ENCODE measurements around the gene SLIT1.
A peak's percentile ranks its signal among the peaks of the same experiment; 100 is the strongest.

The SLIT1 gene

DNA sequence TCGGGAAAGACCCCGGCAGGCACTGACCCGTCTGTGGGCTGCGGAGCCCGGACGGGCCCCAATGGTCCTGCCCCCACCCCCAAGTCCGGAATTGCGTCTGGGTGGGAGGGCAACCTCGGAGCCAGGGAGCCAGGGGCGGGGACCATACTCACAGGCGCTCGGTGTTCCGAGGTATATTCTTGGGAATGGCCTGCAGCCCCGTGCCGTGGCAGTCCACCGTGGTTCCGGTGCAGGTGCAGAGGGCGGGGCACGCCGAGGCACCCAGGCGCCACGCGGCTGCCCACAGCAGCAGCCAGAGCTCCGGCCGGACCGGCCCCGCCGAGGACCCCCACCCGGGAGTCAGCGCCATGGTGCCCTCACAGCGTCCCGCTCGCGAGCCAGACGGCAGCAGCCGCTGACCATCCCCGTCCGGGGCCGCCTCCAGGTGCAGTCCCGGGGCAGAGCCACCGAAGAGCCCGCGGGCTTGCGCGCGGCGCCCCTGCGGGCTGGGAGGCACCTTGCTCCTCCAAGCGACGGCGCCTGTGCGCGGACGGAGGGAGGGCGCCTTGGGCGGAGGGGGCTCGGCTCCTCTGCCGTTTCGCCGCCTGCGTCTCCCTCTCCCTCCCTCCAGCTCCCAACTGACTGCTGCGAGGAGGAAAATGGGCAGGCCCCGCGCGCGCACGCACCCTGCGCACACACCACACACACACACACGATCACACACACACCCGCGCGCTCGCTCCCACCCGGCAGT is at the start of gene SLIT1:
Gene SLIT1 (minus strand): TSS at position 634 of the 733 bp plus-strand sequence. CDS start 285 bp downstream, at position 349.
- peak; percentile 55 for DNase-seq

DNA sequence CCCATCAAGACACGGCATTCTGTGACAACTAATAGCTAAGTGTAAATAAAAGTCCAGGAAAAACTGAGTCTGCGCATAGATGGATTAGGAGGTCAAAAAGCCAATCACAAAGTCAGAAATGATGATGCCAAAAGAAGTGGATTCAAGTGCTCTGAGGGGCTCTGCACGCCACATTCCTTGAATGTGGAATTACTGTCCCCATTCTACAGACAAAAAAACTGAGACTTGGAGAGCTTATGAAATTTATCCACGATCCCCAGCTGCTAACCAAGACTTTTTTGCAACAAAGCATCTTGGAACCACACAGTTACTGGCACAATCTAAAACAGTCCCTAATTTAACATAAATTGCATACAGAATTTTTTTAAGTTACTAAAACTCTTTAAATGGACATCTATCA is 49.6 kb upstream of the SLIT1 start:
- DNase-seq: no peak

DNA sequence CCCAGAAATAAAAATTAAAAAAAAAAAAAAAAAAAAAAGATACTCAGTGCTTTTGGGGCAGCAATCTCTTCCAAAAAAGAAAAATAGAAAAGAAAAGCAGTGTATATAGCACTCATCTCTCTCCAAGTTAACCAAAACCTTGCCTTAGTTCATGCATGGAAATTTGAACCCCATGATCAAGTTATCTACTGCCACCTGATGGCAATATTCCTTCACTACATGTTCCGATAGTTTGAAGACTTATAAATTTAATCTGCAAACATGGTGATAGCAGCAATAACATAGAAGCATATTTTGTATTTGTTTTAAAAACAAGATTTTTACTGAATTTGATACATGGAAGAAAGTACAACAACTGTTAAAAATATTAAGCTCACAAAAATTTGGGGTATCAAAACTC is 48.6 kb upstream of the SLIT1 start:
- DNase-seq: no peak

DNA sequence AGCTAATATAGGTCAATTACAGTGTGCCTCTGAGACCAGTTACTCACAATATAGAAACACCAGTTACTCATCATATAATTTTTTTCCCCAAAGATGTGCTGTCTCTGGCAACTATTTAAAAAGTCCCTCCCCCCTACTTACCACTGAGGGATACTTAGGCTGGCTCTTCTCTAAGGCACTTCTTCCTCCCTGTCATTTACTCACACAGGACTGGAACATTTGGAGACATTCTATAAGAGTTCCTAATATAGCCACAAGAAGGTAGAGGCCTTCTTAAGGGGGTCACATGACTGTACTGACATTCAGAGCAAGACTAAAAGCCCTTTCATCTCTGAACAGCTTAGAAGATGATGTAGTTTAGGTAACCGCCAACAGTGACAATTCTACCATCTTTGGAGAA is 44.4 kb upstream of the SLIT1 start:
- DNase-seq: no peak

DNA sequence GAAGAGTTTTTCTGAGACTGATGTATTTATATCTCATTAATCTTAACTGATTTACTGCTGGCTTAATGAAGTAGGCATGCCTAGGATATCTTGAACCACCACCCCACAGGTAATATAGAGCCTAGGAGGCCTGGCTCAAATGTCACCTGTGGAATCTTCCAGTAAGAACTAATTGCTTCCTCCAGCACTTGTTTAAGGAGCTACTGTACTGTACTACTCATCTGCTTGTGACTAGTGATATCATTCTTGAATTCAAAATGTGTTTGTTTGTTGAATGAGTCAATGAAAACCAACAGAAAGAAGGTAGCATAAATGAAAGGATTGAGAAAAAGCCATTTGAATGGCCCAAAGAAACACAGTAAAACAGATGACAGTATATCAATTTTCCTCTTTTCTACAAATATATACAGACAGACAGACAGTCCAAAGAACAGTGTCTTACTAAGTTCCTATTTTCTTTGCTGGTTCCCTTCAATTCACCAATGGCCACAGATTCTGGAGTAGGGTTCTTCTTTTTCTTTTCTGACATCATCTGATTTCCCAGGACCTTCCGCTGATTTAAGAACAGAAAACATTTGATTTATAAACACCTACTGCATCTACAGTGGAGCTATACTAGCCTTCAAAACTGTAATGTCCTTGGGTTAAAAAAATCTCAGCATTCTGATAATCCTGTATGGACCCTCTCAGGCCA is 43.7 kb upstream of the SLIT1 start:
- DNase-seq: no peak

DNA sequence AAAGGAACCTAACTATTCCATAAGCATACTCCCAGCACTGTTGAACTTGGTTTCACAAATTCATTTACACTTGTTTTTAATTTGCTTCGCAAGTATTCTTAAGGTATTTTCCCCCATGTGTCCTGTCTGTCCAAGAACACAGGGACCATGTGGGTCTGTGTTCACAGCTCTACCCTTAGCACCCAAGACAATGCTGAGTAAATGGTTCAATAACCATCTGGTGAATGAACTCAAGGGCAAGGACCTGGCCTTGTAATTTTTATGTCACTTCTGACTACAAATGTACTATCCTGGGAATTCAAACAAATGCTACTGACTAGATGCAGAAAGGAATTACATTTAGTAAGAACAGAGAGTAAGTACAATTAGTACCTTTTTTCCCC is 43.0 kb upstream of the SLIT1 start:
- no peak for DNase-seq

DNA sequence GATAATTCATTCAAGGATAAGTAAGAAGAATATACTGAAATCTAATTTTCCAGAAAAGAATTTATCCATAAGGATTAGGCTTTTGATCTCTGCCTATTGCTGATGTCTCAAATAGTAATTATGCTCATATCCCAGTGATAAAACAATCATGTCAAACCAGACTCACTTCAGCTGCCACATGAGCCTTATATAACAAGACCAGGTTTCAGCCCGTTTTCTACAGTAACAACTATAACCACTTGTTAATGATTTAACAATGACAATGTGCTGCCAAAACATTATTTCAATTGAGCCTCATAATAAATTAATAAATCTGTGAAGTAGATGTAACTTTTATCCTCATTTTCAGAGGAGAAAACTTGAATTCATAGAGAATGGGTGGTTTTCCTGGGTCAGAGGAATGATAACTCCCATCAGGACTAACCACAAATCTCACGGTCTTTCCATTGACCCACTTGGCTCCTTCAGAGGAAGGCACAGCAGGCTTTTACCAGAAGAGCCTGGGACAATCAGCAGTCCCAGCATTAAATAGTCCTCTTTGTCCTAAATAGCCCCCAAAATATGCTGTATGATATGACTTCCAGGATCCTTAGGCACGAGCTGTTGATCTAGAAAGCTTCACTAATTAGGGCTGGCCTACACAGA is 42.5 kb upstream of the SLIT1 start:
- no peak for DNase-seq

DNA sequence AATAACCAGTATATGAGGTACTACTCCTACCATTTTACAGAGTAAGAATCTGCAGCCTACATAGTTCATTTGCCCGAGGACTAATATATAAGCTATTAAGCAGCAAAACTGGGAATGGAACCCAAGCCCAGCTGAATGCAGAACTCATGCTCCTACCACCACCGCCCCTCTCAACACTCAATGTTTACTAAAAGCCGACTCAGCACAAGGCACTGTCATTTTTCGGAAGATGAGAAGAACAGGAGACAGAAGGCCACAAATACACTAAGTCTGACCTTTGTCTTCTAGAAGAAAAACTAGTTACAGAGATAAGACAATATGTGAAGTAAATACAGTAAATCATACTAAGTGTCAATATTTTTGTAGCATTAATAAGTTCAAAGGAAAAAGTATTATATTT is 40.6 kb upstream of the SLIT1 start:
- no peak for DNase-seq

DNA sequence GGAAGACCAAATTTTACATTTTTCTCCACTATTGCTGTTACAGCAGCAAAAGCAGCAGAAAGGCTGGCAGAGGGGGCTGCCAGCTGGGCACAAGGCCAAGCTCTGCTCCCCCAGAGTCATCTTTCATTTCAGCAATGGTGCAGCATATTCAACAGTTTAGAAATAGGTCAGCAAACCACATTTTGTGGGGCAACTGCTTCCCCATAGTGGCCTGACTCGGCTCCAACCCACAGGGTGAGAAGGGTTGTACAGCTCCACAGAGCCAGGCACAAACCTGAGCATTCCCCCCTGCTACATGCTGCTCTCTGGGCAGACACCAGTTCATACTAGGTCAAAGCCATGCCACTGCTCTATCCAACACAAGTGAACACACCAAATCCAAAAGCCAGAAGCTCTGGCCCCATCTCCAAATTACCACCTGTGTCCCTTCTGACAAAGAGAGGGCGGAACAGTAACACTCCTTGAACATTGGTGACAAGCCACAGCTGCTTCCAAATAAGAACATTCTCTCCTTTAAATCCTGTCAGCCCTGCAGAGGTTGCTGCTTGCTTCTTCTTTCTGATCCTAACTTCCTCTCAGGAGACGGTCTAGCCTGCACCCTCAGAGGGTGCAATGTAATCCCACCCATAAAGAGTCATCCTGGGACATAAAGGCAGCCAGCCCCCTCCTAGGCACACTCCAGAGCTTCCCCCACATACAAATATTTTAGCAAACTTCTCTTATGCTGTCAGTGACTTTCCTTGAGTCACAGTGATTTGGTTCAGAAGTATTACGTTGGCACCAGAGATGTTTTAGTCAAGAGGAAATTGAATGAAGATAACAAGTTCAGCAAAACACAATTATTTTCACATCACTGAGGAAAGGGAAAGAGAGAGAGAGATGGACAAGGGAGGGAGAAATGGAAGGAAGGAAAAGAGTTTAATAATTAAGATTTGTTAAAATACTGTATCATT is 39.0 kb upstream of the SLIT1 start:
- DNase-seq: no peak

DNA sequence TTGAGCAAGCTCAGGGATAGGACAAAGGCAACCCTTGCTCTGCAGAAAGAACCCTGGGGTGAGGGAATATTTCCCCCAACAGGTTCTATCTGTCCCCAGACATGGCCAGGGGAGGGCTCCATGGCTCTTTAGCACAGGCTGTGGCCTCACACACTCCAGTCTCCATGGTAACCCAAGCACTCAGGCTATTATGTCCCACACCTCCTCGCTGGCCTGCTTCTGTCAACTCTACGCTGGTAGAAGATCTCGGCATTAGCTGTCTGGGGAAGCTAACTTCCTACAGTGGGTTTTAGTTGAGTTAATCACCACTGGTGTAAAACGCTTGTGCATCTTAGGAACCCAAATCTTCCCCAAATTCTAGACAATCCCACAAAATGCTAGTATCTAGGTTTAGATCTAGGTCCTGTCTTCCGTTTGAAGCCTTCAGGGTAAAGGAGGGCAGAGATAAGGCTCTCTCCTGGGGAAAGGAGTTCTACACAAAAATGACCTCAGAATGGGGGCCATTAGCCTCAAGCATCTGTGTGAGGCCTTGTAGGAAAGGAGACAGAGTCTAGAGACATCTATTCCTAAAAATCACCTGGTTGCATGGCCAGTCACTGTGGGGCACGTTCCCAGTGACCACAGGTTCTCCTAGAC is 36.7 kb upstream of the SLIT1 start:
- DNase-seq: peak; percentile 90

DNA sequence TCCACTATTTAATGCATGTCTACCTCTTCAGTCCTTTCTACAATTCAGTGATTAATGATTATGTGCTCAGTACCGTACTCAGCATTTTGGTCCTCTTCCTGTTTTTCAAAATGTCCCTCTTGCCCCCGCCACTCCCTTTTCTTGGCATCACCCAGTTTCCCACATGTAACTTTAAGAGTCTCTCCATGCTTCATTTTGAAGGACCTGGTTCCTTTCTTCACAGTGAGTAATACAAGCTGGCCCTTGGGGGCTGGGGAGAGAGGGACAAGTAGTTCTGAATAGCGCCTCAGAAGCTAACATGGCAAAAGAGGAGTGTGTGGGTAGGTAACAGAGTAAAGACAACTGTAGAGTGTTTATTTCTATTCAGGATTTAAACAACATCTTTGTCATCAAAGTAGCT is 34.6 kb upstream of the SLIT1 start:
- no peak for DNase-seq

DNA sequence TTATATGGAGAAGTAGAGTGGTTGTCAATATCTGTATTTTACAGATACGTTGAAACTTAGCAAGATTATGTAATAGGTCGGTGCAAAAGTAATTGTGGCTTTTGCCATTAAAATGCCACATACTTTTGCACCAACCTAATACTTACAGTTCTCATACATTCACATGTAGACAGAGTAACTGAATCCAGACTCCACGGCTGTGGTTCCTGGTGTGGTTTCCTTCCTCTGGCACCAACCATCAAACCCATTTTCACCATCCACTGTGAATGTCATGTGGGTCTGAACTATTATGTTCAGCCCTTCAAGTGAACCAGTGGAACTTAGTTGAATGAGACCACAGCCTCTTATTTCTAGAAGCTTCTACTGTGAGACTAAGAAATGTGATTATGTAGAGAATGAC is 31.5 kb upstream of the SLIT1 start:
- DNase-seq: no peak

DNA sequence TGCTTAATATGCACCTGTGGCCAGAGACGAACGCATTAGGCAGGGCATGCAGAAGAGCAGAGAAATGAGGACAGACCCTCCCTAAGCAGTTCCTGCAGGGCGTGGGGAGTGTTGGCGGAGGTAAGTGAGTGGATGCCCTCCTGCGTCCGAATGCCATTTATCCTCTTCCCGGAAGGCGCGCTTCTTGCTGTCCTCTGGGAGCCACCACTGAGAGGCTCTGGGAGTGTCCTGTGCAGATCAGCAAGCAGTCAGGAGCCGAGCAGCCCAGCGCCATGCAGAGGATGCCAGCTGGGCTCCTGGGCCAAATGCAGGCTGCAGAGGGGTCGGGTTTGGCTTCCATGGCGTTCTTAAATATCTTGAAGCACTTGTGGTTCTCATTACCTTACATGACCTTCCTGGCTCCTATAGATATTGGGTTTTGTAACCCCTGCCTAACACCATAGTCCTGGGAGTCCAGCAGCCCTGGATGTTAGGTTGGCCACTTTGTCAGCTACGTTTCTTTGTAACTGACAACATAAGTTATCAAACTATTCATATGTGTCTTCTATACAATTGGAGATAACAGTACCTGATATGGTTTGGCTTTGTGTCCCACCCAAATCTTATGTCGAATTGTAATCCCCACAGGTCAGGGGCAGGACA is 30.0 kb upstream of the SLIT1 start:
- DNase-seq: no peak

DNA sequence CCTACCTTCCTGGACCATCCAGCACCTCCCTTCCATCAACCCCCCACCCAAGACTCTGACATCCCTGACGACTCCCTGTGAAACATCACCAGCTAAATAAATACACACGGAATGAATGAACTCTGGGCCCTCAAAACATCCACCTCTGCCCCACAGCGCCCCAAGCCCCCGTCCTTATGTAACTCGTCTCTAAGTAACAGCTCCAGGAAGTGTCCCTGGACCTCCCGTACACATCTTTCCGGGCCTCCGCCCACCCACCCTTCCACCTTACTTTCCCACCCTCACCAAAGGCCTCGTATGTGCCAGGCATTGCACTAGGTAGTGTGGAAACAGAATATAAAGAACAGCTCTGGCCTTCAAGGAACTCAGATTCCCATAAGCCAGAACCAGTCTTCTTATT is 27.7 kb upstream of the SLIT1 start:
- no peak for DNase-seq

DNA sequence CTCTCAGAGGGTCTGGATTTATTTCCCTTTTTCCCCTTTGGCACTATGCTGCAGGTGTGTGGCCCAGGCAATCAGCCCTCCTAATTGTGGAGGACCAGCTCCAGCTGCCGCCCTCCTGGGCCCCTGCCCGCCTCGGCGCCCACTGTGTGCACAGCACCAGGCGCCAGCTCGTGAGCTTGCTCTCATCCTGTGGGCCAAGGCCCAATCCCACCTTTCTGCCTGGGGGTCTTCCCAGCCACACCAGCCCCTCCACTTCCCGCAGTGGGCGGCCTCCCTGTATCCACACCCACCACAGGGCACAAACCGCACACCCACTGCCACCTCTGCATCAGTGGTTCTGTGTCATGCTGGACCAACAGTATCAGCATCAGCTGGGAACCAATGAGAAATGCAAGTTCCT is 25.5 kb upstream of the SLIT1 start:
- no peak for DNase-seq

DNA sequence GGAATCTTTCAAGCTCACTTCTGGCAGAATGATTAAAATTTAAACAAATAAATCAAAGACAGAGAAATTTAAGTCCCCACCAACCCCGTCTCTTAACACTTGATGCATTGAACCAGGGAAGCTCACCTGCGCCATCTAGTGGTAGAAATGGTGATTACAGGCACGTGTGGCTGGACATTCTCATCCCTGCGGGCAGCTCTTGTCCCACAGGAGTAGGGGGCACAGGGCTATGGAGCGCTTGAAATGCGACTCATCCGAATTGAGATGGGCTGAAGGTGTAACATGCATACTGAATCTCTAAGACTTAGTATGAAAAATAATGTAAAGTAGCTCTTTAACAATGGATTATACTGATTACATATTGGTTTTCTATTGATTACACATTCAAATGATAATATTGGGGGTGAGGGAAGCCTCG is 24.8 kb upstream of the SLIT1 start:
- DNase-seq: peak; percentile 78

DNA sequence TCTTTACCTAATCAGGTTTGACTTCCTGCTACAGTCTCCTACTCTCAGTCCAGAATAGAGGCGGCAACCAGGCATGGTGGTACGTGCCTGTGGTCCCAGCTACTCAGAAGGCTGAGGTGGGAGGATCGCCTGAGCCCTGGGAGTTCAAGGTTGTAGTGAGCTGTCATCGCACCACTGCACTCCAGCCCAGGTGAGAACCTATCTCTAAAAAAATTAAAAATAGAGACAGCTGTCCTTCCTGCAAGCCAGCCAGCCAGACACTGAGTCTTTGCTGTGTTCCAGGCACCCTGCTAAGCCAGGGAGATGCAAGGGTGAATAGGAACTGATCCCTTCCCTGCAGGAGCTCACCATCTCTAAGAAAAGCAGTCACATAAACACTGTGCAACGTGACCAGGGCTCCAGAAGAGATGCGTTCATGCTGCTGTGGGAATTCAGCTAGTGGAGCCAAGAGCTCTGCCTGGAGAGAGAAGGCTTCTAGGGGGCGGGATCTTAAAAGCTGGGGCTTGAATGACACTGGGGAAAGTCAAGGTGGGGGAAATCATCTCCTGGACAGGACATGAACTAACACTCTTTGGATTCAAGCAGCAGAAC is 22.1 kb upstream of the SLIT1 start:
- DNase-seq: no peak

DNA sequence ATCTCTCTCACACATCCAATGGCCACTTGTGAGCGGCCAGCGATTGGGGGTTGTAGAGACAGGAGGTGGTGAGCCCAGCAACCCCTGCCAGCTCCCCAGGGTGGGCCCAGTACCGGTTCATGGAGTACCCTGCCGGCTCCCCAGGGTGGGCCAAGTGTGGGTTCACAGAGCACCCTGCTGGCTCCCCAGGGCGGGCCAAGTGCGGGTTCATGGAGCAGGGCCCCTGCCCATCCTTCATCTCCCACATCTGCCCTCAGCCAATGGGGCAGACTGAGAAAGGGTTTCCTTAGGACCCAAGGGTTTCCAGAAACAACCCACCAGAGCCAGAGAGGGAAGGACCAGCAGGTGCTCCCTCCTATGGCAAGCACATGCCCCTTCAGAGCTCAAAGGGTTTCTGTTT is 21.4 kb upstream of the SLIT1 start:
- DNase-seq: no peak

DNA sequence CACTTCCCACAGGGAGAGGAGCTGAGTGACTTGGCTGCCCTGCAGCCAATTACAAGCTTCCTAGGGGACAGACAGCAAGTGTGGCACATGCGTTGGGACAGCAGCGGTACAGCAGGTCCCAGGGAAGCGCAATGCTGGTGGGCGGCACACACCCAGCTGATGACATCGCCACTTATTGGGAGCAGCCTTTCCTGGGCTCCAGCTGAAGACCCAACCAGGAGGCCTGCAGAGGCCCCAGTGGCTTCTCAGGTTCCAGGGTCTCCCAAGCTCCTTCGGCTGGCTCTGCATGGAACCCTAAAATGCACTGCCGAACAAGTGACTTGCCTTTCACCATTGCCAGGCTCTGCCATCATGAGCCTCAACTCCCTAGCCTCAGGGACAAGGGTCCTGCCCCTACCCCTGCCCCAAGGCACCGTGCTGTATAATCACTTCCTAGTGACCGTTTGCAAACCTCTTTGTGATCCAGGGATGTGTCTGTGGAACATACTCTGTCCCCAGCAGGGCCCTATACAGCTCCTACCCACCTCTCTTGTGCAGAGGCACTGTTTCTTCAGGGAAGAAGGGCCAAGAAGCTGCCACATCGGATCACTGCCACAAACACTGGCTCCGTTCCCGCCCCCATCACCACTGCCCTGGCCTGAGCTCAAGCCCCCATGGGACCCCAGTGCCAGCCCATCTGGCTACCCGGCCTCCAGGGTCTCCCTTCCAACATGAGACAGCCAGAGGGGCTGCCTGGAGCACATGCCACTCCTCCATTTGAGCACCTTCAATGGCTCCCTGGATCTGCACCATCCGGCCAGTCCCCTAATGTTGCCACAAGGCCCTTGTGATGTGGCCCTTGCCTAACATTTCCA is 19.3 kb upstream of the SLIT1 start:
- DNase-seq: peak; percentile 47

DNA sequence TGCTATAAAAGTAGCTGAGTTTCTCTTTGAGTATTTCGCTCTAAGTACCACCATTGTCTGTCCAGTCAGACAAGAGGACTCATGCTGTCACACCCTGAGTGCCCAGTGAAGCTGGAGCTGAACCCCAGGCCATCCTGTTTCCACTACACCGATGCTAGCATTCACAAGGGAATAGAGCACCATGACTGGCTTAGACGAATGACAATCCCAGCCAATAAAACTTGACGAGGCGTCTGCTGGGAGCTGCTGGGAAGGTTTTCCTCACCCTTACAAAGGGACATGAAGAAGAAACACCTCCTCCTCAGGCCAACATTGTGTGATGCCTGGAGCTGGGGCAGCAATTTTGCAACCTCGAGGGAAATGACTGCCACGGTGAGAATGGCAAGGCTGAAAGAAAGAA is 17.5 kb upstream of the SLIT1 start:
- peak; percentile 5 for DNase-seq

DNA sequence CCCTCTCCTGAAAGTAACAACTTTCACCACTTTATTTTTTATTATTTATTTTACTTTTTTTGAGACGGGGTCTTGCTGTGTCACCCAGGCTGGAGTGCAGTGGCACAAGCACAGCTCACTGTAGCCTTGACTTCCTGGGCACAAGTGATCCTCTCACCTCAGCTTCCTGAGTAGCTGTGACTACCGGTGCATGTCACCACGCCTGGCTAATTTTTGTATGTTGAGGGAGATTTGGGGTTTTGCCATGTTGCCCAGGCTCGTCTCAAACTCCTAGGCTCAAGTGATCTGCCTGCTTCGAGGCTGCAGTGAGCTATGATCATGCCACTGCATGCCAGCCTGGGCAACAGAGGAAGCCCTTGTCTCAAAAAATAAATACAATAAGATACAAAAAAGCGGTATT is 14.9 kb upstream of the SLIT1 start:
- DNase-seq: no peak
